Thyroid gland (tissue), 4 donors: ENCODE measurements around the gene ABCA3. TPM values are rescaled to one million over a fixed set of nuclear protein-coding genes. Genes with fewer than 3 reads are reported as not detected.

Source experiments
- DNase-seq, 2 donors: peaks; one replicate each; pipeline ENCODE4 v3.0.0-alpha.2; 2019
- H3K27ac ChIP-seq, 3 donors: fragments of 200-600 bp; sonication (generic); 1 replicate in 2 of 3; 2 replicates in 1 of 3; pipeline ENCODE4 v1.5.1; 2016 to 2019; ENCODE audit warnings: mild to moderate bottlenecking in 1 of 3, moderate library complexity in 1 of 3
- H3K27me3 ChIP-seq: fragments of 200-600 bp; sonication (generic); one replicate; pipeline ENCODE4 v1.5.1; 2019
- H3K36me3 ChIP-seq, 2 donors: fragments of 200-600 bp; sonication (generic); one replicate each; pipeline ENCODE4 v1.5.1; 2016 to 2019
- H3K4me1 ChIP-seq, 2 donors: fragments of 200-600 bp; sonication (generic); one replicate each; pipeline ENCODE4 v1.5.1; 2017 to 2019
- H3K4me3 ChIP-seq, 3 donors: fragments of 200-600 bp; sonication (generic); replicated peaks in 1 of 3; 1 replicate in 2 of 3; 2 replicates in 1 of 3; pipeline ENCODE4 v1.5.1; 2016; ENCODE audit warnings: mild to moderate bottlenecking in 1 of 3
- H3K9me3 ChIP-seq: fragments of 200-600 bp; sonication (generic); one replicate; pipeline ENCODE4 v1.5.1; 2017
- POLR2A ChIP-seq, 2 donors: fragments of 450-650 bp; IDR thresholded peaks; one replicate each; pipeline ENCODE4 v1.6.1; 2017; ENCODE audit warnings: antibody characterized with exemption in 2 of 2, mild to moderate bottlenecking in 2 of 2, moderate library complexity in 1 of 2
- WGBS, 2 donors: methylation state at CpG; one replicate each; pipeline ENCODE4 v1.1.5; 2017; 5-methylcytosine and 5-hydroxymethylcytosine counted together
- intact Hi-C: fragments of 100-400 bp; cut with DNase I; formaldehyde crosslinking; loops from one replicate; pipeline ENCODE4 v1.15.1; 2023
- total RNA-seq, 4 donors: library from RNA; depleted of rRNA; stranded (reverse); fragments of >200 nt; gene quantifications; one replicate each; pipeline ENCODE4 v1.2.3, GENCODE V29; 2016
- TF ChIP-seq, protein P1 (sequence below), 6 experiments: fragments of 200-600 bp in 3 of 6; fragments of 450-650 bp in 3 of 6; sonication (generic) in 3 of 6; IDR thresholded peaks; one replicate each; pipeline ENCODE4 v1.5.1; 2016 to 2019; ENCODE audit warnings: antibody characterized with exemption in 6 of 6, mild to moderate bottlenecking in 2 of 6, inconsistent platforms in 1 of 6, moderate library complexity in 1 of 6

ABCA3 gene
- total RNA-seq, 4 donors from 2014 or later, result 36.5 to 66.7 (median 60.4) TPM

DNA sequence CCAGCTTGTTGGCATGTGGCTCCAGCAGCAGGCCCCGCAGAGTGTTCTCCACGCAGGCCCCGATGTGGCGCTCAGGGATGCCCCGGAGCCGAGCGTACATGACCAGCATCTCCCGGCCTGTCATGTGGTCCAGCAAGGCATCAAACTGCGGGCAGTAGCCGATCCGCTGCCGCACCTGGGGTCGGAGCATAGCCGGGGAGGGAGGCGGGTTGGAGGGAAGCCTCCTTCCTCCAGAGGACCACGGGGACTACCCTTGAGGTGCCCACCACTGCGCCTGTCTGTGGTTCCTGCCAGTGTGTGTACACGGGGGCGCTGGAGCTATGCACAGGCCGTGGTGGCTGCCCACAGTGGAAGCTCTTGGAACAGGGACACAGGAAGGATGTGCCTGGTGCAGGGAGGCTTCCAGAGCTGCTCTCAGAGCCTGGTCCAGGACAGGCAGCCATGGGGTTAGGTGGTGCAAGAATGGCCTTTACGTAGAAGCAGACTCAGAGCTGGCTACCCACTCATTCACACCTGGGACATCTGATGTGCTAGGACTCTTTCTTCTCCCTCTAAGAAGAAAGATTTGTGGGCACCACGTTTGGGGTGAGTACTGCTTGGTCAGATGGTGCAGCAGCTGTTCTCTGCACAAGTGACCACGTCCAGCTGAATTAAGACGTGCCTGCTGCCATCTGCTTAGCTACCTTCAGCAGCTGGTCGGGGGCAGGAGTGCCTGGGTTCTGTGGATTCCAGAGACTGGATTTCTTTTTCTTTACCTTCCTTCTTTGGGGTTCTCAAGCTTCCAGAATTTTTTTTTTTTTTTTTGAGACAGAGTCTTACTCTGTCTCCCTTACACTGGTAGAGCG lies 61.4 kb downstream of the ABCA3 start:
- intact Hi-C loops, result no loop called here
- Histone ChIP-seq H3K27me3 (no peaks in the 10 kb centered on the region), H3K4me1 (no peaks in the 10 kb centered on the region), H3K9me3 (no peaks in the 10 kb centered on the region), H3K4me3 (no peak overlapping the region), H3K36me3 (peaks cover 15 to 48% of the 10 kb centered on the region in 2 donors), H3K27ac (no peak overlapping the region)
- DNase-seq, result no peak
- WGBS, 2 donors, result 81 to 94% methylated on average over 12 to 25 of the region's 26 CpGs
- TF ChIP-seq, protein P1, sequence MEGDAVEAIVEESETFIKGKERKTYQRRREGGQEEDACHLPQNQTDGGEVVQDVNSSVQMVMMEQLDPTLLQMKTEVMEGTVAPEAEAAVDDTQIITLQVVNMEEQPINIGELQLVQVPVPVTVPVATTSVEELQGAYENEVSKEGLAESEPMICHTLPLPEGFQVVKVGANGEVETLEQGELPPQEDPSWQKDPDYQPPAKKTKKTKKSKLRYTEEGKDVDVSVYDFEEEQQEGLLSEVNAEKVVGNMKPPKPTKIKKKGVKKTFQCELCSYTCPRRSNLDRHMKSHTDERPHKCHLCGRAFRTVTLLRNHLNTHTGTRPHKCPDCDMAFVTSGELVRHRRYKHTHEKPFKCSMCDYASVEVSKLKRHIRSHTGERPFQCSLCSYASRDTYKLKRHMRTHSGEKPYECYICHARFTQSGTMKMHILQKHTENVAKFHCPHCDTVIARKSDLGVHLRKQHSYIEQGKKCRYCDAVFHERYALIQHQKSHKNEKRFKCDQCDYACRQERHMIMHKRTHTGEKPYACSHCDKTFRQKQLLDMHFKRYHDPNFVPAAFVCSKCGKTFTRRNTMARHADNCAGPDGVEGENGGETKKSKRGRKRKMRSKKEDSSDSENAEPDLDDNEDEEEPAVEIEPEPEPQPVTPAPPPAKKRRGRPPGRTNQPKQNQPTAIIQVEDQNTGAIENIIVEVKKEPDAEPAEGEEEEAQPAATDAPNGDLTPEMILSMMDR (IDR thresholded peaks at IDR 0.05), result no peak
- no peak for TF ChIP-seq POLR2A (IDR thresholded peaks at IDR 0.05)

DNA sequence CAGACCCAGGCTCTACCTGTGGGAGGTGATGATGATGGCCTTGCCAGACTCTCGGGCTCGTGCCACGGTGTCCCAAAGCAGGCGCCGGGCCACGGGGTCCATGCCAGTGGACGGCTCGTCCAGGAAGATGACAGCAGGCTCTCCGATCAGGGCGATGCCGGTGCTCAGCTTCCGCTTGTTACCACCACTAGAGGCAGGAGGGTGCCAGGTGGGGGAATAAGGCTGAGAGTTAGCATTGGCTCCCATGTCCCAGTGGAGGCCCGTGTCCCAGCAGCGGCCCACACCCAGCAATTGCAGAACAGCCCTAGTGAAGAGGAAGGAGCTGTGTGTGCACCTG lies 62.3 kb downstream of the ABCA3 start:
- TF ChIP-seq, protein P1 (IDR thresholded peaks at IDR 0.05), result no peak
- TF ChIP-seq POLR2A (IDR thresholded peaks at IDR 0.05), result no peak
- DNase-seq, result no peak
- Histone ChIP-seq H3K4me3 (no peak overlapping the region), H3K9me3 (no peaks in the 10 kb centered on the region), H3K4me1 (no peaks in the 10 kb centered on the region), H3K27ac (no peak overlapping the region), H3K36me3 (peaks cover 10 to 39% of the 10 kb centered on the region in 2 donors), H3K27me3 (no peaks in the 10 kb centered on the region)
- intact Hi-C loops, result no loop called here
- 86% methylated on average over 9 of the region's 14 CpGs; no CpG with 5 or more reads in 1 of the 2 donors for WGBS, 2 donors

DNA sequence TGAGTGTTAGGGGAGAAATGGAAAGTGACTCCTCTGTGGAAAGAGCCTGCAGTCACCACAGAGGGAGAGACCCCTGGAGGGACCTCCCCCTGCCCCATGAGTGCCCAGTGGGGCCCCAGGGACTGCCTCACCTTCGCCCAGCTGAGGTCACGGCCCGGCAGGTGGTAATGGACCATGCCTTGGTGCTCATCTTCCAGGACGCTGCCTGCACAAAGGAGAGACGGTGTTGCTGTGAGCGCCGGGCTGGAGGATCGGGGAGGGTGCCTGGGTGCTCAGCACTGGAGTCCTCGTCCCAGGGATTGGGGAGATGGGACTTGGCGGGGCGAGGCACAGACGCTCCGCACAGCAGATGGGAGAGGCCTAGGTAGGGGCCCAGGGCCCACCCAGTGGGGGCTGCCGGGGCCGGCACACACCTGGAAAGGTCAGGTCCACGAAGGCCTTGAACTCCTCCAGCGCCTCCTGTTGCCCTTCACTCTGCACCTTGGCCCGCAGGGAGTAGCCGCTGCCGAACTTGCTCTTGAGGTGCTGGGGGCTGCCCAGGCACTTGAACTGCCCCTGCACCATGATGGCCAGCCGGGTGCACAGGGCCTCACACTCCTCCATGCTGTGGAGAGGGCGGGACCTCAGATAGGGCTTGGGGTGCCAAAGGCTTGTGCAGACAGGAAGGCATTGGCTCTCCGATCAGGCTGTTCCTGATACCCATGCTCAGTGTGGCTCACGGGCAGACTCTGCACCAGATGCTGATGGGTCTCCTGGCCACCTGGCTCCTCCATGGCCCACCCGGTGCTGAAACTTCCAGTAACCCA lies 62.9 kb downstream of the ABCA3 start:
- TF ChIP-seq, protein P1 (IDR thresholded peaks at IDR 0.05), result no peak
- no peak for TF ChIP-seq POLR2A (IDR thresholded peaks at IDR 0.05)
- H3K4me3 ChIP-seq, result no peak overlapping the region
- WGBS, 2 donors, result 93 to 97% methylated on average over 13 to 18 of the region's 25 CpGs
- H3K27me3 ChIP-seq, result no peaks in the 10 kb centered on the region
- DNase-seq, result no peak
- H3K27ac ChIP-seq, result no peak overlapping the region
- intact Hi-C loops, result no loop called here
- no peaks in the 10 kb centered on the region for H3K9me3 ChIP-seq
- H3K4me1 ChIP-seq, result no peaks in the 10 kb centered on the region
- peaks cover 10 to 33% of the 10 kb centered on the region in 2 donors for H3K36me3 ChIP-seq

DNA sequence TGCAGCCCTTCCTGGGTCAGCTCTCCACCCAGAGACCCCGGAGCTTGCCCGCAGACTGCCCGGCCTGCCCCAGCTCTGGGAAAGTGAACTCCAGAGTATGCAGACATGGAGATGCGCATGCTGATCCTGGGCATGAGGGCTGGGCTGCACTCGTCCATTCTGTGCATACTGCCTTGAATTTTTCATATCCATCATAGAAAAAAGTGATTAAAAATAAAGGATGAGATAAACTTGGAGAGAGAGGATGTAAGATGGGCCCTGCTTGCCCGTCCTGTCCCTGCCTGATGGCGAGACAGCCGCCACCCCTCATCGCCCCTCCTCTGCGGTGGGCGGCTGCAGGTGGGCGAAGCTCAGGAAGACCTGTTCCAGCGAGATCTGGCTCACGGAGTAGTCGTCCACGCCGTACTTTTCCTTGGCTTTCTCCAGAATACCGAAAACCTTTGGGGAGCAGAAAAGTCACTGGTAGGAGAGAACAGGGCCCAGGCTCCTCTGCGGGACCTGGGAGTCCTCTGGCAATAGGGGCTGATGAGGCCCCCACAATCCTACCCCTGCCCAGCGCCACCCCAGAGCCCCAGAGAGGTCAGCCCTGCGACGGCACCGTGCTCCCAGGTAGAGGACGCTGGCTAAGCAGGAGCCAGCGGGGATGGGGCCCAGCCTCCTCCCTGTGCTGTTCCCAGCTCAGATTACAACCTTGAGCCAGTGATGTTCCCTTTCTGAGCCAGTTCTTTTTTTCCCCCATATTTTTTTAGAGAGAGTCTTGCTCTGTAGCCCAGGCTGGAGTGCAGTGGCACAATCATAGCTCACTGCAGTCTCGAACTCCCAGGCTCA lies 63.9 kb downstream of the ABCA3 start:
- TF ChIP-seq, protein P1 (IDR thresholded peaks at IDR 0.05), result no peak
- 80 to 87% methylated on average over 23 to 25 of the region's 26 CpGs for WGBS, 2 donors
- no peak overlapping the region for H3K4me3 ChIP-seq
- no peaks in the 10 kb centered on the region for H3K27me3 ChIP-seq
- H3K36me3 ChIP-seq, result peaks cover 10 to 33% of the 10 kb centered on the region in 2 donors
- H3K27ac ChIP-seq, result no peak overlapping the region
- H3K4me1 ChIP-seq, result no peaks in the 10 kb centered on the region
- intact Hi-C loops, result no loop called here
- no peaks in the 10 kb centered on the region for H3K9me3 ChIP-seq
- no peak for DNase-seq
